GM18526 (cell line): ENCODE data around the gene FADS3.

ENCODE experiments used
- POLR2A ChIP-seq: IDR thresholded peaks from 3 replicates; pipeline ENCODE4 v1.6.1; 2011; ENCODE audit not compliant: insufficient read length; ENCODE audit errors: extremely low read depth

FADS3 gene

GRCh38 chr11:61918251-61918937, 27.0 kb upstream of the FADS3 start:
- TF ChIP-seq POLR2A: no peak

- no peak for TF ChIP-seq POLR2A
Measured at GRCh38 chr11:61917334-61918109, 26.2 kb upstream of the FADS3 start, which contains the start of gene RAB3IL1. Gene RAB3IL1, minus strand, starts transcription at chr11:61917566. Its CDS starts 199 bp downstream, at chr11:61917367.

- TF ChIP-seq POLR2A: no peak
Measured at GRCh38 chr11:61916737-61917333, 25.5 kb upstream of the FADS3 start.

- no peak for TF ChIP-seq POLR2A
Measured at GRCh38 chr11:61914471-61915171, 23.3 kb upstream of the FADS3 start.

GRCh38 chr11:61913699-61914395, 22.5 kb upstream of the FADS3 start:
- no peak for TF ChIP-seq POLR2A

GRCh38 chr11:61912991-61913698, 21.8 kb upstream of the FADS3 start:
- TF ChIP-seq POLR2A: no peak

- no peak for TF ChIP-seq POLR2A
Measured at GRCh38 chr11:61912530-61912898, 21.2 kb upstream of the FADS3 start.

GRCh38 chr11:61911701-61912529, 20.6 kb upstream of the FADS3 start:
- TF ChIP-seq POLR2A: no peak

GRCh38 chr11:61911128-61911700, 19.9 kb upstream of the FADS3 start:
- TF ChIP-seq POLR2A: no peak

GRCh38 chr11:61910187-61911127, 19.1 kb upstream of the FADS3 start:
- TF ChIP-seq POLR2A: no peak

- TF ChIP-seq POLR2A: no peak
Measured at GRCh38 chr11:61908730-61909316, 17.5 kb upstream of the FADS3 start.
